DOHH2 (cell line): Measurements from ENCODE around the gene DMXL2.
"Not testable (repeated sequence)": the region's sequence is repeated elsewhere in the genome, so short reads cannot be mapped to it uniquely, and the experiment has no call there.

Experiments used
- H3F3A ChIP-seq: fragments of 200-600 bp; sonication (generic), shearing (Covaris generic); 2 replicates; pipeline ENCODE4 v1.6.0; 2016; ENCODE audit warnings: antibody characterized with exemption, mild to moderate bottlenecking; ENCODE audit not compliant: control insufficient read depth, insufficient read depth
- H3K27ac ChIP-seq: fragments of 200-600 bp; sonication (generic); 2 replicates; pipeline ENCODE4 v1.5.1; 2014; ENCODE audit warnings: low read depth, mild to moderate bottlenecking, low read length, moderate library complexity
- H3K27me3 ChIP-seq: fragments of 200-600 bp; sonication (generic); 2 replicates; pipeline ENCODE4 v1.6.1; 2014; ENCODE audit warnings: mild to moderate bottlenecking, low read length, mixed read lengths; ENCODE audit not compliant: control insufficient read depth
- H3K36me3 ChIP-seq: fragments of 200-600 bp; sonication (generic); 2 replicates; pipeline ENCODE4 v1.6.1; 2014; ENCODE audit warnings: mild to moderate bottlenecking, low read length, moderate library complexity, mixed read lengths; ENCODE audit not compliant: control insufficient read depth
- H3K4me1 ChIP-seq: fragments of 200-600 bp; sonication (generic); 2 replicates; pipeline ENCODE4 v1.6.1; 2014; ENCODE audit warnings: mild to moderate bottlenecking, low read length, mixed read lengths; ENCODE audit not compliant: control insufficient read depth
- H3K4me2 ChIP-seq: fragments of 200-600 bp; sonication (generic); 2 replicates; pipeline ENCODE4 v1.6.0; 2014; ENCODE audit warnings: mild to moderate bottlenecking, low read length, moderate library complexity
- H3K4me3 ChIP-seq: fragments of 200-600 bp; sonication (generic); 2 replicates; pipeline ENCODE4 v1.5.1; 2014; ENCODE audit warnings: mild to moderate bottlenecking, low read length, mixed read lengths
- H3K79me2 ChIP-seq: fragments of 200-600 bp; sonication (generic); 2 replicates; pipeline ENCODE4 v1.6.1; 2014; ENCODE audit warnings: mild to moderate bottlenecking, low read length, mixed read lengths; ENCODE audit not compliant: control insufficient read depth
- H3K9me2 ChIP-seq: fragments of 200-600 bp; sonication (generic); replicated peaks from 2 replicates; pipeline ENCODE4 v1.6.1; 2014; ENCODE audit warnings: mild to moderate bottlenecking, low read length, mixed read lengths; ENCODE audit not compliant: control insufficient read depth
- H3K9me3 ChIP-seq: fragments of 200-600 bp; sonication (generic); 2 replicates; pipeline ENCODE4 v1.6.1; 2014; ENCODE audit warnings: antibody characterized with exemption, low read length, mixed read lengths; ENCODE audit not compliant: control insufficient read depth, insufficient read depth
- H4K20me1 ChIP-seq: fragments of 200-600 bp; sonication (generic); 2 replicates; pipeline ENCODE4 v1.6.0; 2014; ENCODE audit warnings: low read depth, mild to moderate bottlenecking, antibody characterized with exemption, low read length, moderate library complexity; ENCODE audit not compliant: control insufficient read depth, insufficient read depth
- EZH2phosphoT487 ChIP-seq: fragments of 200-600 bp; sonication (generic); IDR thresholded peaks from 2 replicates; pipeline ENCODE4 v1.6.1; 2017; ENCODE audit warnings: borderline replicate concordance, mild to moderate bottlenecking, antibody characterized with exemption, low read length, moderate library complexity, mixed read lengths
- TF ChIP-seq, protein P1 (sequence below): fragments of 200-600 bp; sonication (generic); IDR thresholded peaks from one replicate; pipeline ENCODE4 v1.5.1; 2014; ENCODE audit warnings: antibody characterized with exemption, mild to moderate bottlenecking, low read depth, low read length; ENCODE audit not compliant: poor library complexity, severe bottlenecking

The DMXL2 gene

DNA sequence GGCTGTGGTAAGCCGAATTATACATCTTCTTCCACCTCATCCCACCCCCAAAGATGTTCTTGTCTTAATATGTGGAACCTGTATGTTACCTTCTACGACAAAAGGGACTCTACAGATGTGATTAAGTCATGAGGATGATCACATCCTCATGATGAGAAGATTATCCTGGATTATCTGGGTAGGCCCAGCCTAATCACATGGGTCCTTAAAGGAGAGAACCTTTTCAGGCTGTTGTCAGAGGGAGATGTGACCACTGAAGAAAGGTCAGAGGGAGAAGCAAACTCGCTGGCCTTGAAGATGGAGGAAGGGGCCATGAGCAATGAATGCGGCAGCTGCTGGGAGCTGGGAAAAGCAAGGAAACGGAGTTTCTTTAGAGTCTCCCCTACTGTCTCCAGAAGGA, 45.9 kb upstream of the DMXL2 start:
- Histone ChIP-seq H3K36me3 (no peaks in the 10 kb centered on the region), H3K4me2 (no peak overlapping the region), H3K4me1 (no peaks in the 10 kb centered on the region), H4K20me1 (no peaks in the 10 kb centered on the region), H3K9me2 (no peaks in the 10 kb centered on the region), H3K79me2 (no peaks in the 10 kb centered on the region), H3K27ac (no peak overlapping the region), H3K9me3 (no peaks in the 10 kb centered on the region), H3K4me3 (no peak overlapping the region), H3F3A (no peaks in the 10 kb centered on the region), H3K27me3 (peaks cover 5% of the 10 kb centered on the region)
- no peak for TF ChIP-seq EZH2phosphoT487
- TF ChIP-seq, protein P1, sequence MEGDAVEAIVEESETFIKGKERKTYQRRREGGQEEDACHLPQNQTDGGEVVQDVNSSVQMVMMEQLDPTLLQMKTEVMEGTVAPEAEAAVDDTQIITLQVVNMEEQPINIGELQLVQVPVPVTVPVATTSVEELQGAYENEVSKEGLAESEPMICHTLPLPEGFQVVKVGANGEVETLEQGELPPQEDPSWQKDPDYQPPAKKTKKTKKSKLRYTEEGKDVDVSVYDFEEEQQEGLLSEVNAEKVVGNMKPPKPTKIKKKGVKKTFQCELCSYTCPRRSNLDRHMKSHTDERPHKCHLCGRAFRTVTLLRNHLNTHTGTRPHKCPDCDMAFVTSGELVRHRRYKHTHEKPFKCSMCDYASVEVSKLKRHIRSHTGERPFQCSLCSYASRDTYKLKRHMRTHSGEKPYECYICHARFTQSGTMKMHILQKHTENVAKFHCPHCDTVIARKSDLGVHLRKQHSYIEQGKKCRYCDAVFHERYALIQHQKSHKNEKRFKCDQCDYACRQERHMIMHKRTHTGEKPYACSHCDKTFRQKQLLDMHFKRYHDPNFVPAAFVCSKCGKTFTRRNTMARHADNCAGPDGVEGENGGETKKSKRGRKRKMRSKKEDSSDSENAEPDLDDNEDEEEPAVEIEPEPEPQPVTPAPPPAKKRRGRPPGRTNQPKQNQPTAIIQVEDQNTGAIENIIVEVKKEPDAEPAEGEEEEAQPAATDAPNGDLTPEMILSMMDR, result no peak

DNA sequence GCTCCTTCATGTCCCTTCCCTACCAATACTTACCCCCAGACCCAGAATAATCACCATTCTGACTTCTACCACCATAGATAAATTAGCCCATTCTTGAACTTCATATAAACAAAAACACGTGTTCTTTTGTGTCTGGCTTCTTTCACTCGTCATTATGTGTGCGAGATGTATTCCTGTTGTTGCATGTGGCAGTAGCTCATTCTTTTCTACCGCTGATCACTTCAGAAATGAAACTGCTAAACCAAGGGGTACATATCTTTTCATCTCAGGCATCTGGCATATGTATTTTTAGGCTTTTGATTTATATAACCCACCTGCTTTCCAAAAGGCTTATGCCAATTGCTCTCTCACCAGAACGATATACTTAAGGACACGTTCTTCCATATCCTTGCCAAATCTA, 44.9 kb upstream of the DMXL2 start:
- Histone ChIP-seq H3K27me3 (peaks cover 7% of the 10 kb centered on the region), H3K9me3 (no peaks in the 10 kb centered on the region), H3K4me3 (no peak overlapping the region), H3K9me2 (no peaks in the 10 kb centered on the region), H3K36me3 (no peaks in the 10 kb centered on the region), H3K79me2 (no peaks in the 10 kb centered on the region), H3F3A (no peaks in the 10 kb centered on the region), H3K27ac (no peak overlapping the region), H4K20me1 (no peaks in the 10 kb centered on the region), H3K4me1 (no peaks in the 10 kb centered on the region), H3K4me2 (no peak overlapping the region)
- TF ChIP-seq, protein P1, result no peak
- TF ChIP-seq EZH2phosphoT487, result no peak

DNA sequence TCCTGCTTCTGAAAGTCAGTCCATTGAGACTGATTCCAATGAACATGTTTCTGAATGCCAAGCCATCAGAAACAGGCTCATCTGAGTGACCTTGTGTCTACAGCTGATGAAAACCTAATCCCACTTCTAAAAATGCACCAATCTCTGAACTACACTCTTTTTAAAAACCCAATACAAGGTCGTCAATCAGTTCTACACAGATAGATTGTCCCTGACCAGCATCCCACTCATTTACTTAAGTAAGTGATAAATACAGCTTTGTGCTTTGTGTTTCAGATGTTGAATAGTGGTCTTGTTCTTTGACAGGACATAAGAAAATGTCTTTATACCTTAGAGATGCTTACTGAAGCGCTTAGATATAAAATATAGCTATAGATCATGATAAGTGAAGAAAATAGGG, 38.5 kb upstream of the DMXL2 start:
- Histone ChIP-seq H3K27me3 (peaks cover 3% of the 10 kb centered on the region), H3K4me1 (no peaks in the 10 kb centered on the region), H3K36me3 (no peaks in the 10 kb centered on the region), H3K4me3 (no peak overlapping the region), H3K9me2 (no peaks in the 10 kb centered on the region), H4K20me1 (no peaks in the 10 kb centered on the region), H3F3A (no peaks in the 10 kb centered on the region), H3K4me2 (no peak overlapping the region), H3K27ac (no peak overlapping the region), H3K9me3 (no peaks in the 10 kb centered on the region), H3K79me2 (no peaks in the 10 kb centered on the region)
- TF ChIP-seq, protein P1, result no peak
- no peak for TF ChIP-seq EZH2phosphoT487

DNA sequence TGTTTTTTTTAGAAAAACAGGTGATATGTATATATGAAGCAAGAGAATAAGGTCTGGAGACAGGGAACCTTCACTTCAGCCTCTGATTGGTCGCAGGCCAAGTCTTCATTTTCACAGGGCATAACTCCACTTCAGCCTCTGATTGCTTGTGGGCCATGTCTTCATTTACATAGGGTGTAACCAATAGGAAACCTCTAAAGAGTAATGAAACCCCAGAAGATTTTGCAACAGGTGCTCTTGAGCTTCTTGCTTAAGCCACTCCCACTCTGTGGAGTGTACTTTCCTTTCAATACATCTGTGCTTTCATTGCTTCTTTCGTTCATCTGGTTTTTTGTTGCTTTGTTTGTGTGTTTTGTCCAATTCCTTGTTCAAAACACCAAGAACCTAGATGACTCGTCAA, 36.1 kb upstream of the DMXL2 start:
- H4K20me1 ChIP-seq, result no peaks in the 10 kb centered on the region
- no peaks in the 10 kb centered on the region for H3F3A ChIP-seq
- TF ChIP-seq EZH2phosphoT487, result no peak
- TF ChIP-seq, protein P1, result no peak

DNA sequence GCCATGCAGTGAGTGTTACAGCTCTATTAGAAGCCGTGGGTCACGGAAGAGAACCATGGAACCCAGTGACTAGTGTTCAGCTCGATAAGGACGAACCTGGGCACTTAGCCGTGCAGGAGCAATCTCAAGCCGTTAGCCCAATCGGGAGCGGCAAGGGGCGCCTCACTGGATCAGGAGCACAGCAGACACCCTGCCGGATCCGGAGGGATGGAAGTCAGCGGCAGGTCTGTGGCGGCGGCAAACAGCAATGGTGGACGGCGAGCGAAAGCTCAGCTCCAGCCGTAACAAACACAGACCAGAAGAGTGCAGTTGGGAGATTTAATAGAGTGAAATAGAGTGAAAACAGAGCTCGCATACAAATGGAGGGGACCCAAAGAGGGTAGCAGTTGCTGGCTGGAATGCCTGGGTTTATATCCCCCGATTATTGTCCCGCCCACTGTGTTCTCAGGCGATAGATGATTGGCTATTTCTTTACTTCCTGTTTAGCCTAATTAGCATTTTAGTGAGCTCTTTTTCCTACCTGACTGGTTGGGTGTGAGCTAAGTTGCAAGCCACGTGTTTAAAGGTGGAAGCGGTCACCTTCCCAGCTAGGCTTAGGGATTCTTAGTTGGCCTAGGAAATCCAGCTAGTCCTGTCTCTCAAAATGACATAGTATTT, 33.0 kb upstream of the DMXL2 start:
- H3K4me1 ChIP-seq, H3F3A ChIP-seq, H3K9me3 ChIP-seq, H3K9me2 ChIP-seq, H3K27me3 ChIP-seq, H4K20me1 ChIP-seq, H3K4me3 ChIP-seq, H3K4me2 ChIP-seq, H3K79me2 ChIP-seq, H3K27ac ChIP-seq, H3K36me3 ChIP-seq: not testable (repeated sequence)

More for the DNA sequence above, 36.1 kb upstream of the DMXL2 start:
- peaks cover 3% of the 10 kb centered on the region; the same call in 1 of the 2 replicates for H3K27me3 ChIP-seq
- H3K4me3 ChIP-seq, result no peak overlapping the region
- no peaks in the 10 kb centered on the region for H3K79me2 ChIP-seq
- no peak overlapping the region for H3K27ac ChIP-seq
- no peaks in the 10 kb centered on the region for H3K4me1 ChIP-seq
- no peaks in the 10 kb centered on the region for H3K36me3 ChIP-seq
- no peak overlapping the region for H3K4me2 ChIP-seq
- no peaks in the 10 kb centered on the region for H3K9me3 ChIP-seq
- no peaks in the 10 kb centered on the region for H3K9me2 ChIP-seq
